ENCODE results near the gene PCSK5. TPM values are rescaled to one million over a fixed set of nuclear protein-coding genes. Genes with fewer than 3 reads are reported as not detected.
A peak's percentile ranks its signal among the peaks of the same experiment; 100 is the strongest.

The PCSK5 gene
- total and polyA plus RNA-seq, 3 experiments from 2014 or later: 1.6 to 1.9 (median 1.8) TPM

- Histone ChIP-seq H3K27me3 (ENCODE audit: insufficient read depth, low read length, poor library complexity, severe bottlenecking) (no peaks in the 10 kb centered on the region), H3K27ac (ENCODE audit: low read depth, low read length) (no peak overlapping the region), H3K4me3 (ENCODE audit: low read length) (peak overlapping the region; percentile 32), H3K36me3 (ENCODE audit: insufficient read depth, low read length) (no peaks in the 10 kb centered on the region), H3K4me1 (ENCODE audit: insufficient read depth, low read length) (peaks cover 67% of the 10 kb centered on the region), H3K9me3 (ENCODE audit: low read length) (no peaks in the 10 kb centered on the region)
- H3K27me3 Mint-ChIP-seq: no peaks in the 10 kb centered on the region
- H3K27ac Mint-ChIP-seq: peak overlapping the region in 5 of 8 donors; percentile 8 to 80 (median 24)
- DNase-seq: peak in 2 of 5 donors; percentile 16 to 61
- ChIA-PET POLR2A (interaction anchor here (1.4 kb wide), 1 partner anchor 137 kb away, joined by 3 read pairs; no protein-coding TSS in a partner anchor), CTCF (no interaction called here)
- peak overlapping the region in 6 of 7 donors; percentile 38 to 78 (median 62) for H3K4me3 Mint-ChIP-seq
- peaks cover 40 to 69% (median 65%) of the 10 kb centered on the region in 3 donors for H3K4me1 Mint-ChIP-seq
- H3K9me3 Mint-ChIP-seq: peaks cover 0 to 5% (median 0%) of the 10 kb centered on the region in 5 donors
- no peaks in the 10 kb centered on the region for H3K36me3 Mint-ChIP-seq
These were observed 136.9 kb downstream of the PCSK5 start for GRCh38 chr9:76027416-76027815.

- peaks cover 40 to 67% (median 64%) of the 10 kb centered on the region in 3 donors for H3K4me1 Mint-ChIP-seq
- ChIA-PET POLR2A (interaction anchor here (1.4 kb wide), 1 partner anchor 138 kb away, joined by 3 read pairs; no protein-coding TSS in a partner anchor), CTCF (no interaction called here)
- Histone ChIP-seq H3K4me3 (ENCODE audit: low read length) (no peak overlapping the region), H3K36me3 (ENCODE audit: insufficient read depth, low read length) (no peaks in the 10 kb centered on the region), H3K4me1 (ENCODE audit: insufficient read depth, low read length) (peaks cover 64% of the 10 kb centered on the region), H3K27ac (ENCODE audit: low read depth, low read length) (no peak overlapping the region), H3K27me3 (ENCODE audit: insufficient read depth, low read length, poor library complexity, severe bottlenecking) (no peaks in the 10 kb centered on the region), H3K9me3 (ENCODE audit: low read length) (no peaks in the 10 kb centered on the region)
- peak overlapping the region in 6 of 8 donors; percentile 25 to 80 (median 65) for H3K27ac Mint-ChIP-seq
- no peak for DNase-seq
- no peaks in the 10 kb centered on the region for H3K36me3 Mint-ChIP-seq
- peaks cover 0 to 5% (median 0%) of the 10 kb centered on the region in 5 donors for H3K9me3 Mint-ChIP-seq
- peak overlapping the region in 6 of 7 donors; percentile 33 to 78 (median 58) for H3K4me3 Mint-ChIP-seq
- H3K27me3 Mint-ChIP-seq: no peaks in the 10 kb centered on the region
These were observed 137.4 kb downstream of the PCSK5 start for GRCh38 chr9:76027861-76028260.

GRCh38 chr9:76032038-76032796, 141.7 kb downstream of the PCSK5 start:
- Histone ChIP-seq H3K9me3 (ENCODE audit: low read length) (no peaks in the 10 kb centered on the region), H3K4me3 (ENCODE audit: low read length) (no peak overlapping the region), H3K27me3 (ENCODE audit: insufficient read depth, low read length, poor library complexity, severe bottlenecking) (no peaks in the 10 kb centered on the region), H3K36me3 (ENCODE audit: insufficient read depth, low read length) (no peaks in the 10 kb centered on the region), H3K4me1 (ENCODE audit: insufficient read depth, low read length) (peaks cover 43% of the 10 kb centered on the region), H3K27ac (ENCODE audit: low read depth, low read length) (no peak overlapping the region)
- Mint-ChIP-seq H3K36me3 (peaks cover 0 to 3% (median 0%) of the 10 kb centered on the region in 3 donors), H3K4me1 (peaks cover 11 to 26% (median 22%) of the 10 kb centered on the region in 3 donors), H3K4me3 (no peak overlapping the region), H3K27me3 (no peaks in the 10 kb centered on the region), H3K27ac (no peak overlapping the region), H3K9me3 (peaks cover 0 to 5% (median 0%) of the 10 kb centered on the region in 5 donors)
- ChIA-PET CTCF (no interaction called here), POLR2A (no interaction called here)
- DNase-seq: no peak

- H3K9me3 ChIP-seq (ENCODE audit: low read length): no peaks in the 10 kb centered on the region
- no peak for DNase-seq
- H3K4me3 ChIP-seq (ENCODE audit: low read length): no peak overlapping the region
- no peaks in the 10 kb centered on the region for H3K36me3 ChIP-seq (ENCODE audit: insufficient read depth, low read length)
- H3K36me3 Mint-ChIP-seq: peaks cover 0 to 3% (median 2%) of the 10 kb centered on the region in 3 donors
- H3K27ac Mint-ChIP-seq: no peak overlapping the region
- peaks cover 0 to 7% (median 0%) of the 10 kb centered on the region in 5 donors for H3K9me3 Mint-ChIP-seq
- no peak overlapping the region for H3K27ac ChIP-seq (ENCODE audit: low read depth, low read length)
- peaks cover 39% of the 10 kb centered on the region for H3K4me1 ChIP-seq (ENCODE audit: insufficient read depth, low read length)
- ChIA-PET POLR2A (no interaction called here), CTCF (no interaction called here)
- no peaks in the 10 kb centered on the region for H3K27me3 ChIP-seq (ENCODE audit: insufficient read depth, low read length, poor library complexity, severe bottlenecking)
- H3K27me3 Mint-ChIP-seq: no peaks in the 10 kb centered on the region
- H3K4me1 Mint-ChIP-seq: peaks cover 5 to 20% (median 15%) of the 10 kb centered on the region in 3 donors
- H3K4me3 Mint-ChIP-seq: no peak overlapping the region
These were observed 142.4 kb downstream of the PCSK5 start for GRCh38 chr9:76032797-76033373.

GRCh38 chr9:76034049-76034448, 143.6 kb downstream of the PCSK5 start:
- Histone ChIP-seq H3K4me1 (ENCODE audit: insufficient read depth, low read length) (peaks cover 28% of the 10 kb centered on the region), H3K27ac (ENCODE audit: low read depth, low read length) (no peak overlapping the region), H3K4me3 (ENCODE audit: low read length) (no peak overlapping the region), H3K36me3 (ENCODE audit: insufficient read depth, low read length) (no peaks in the 10 kb centered on the region), H3K27me3 (ENCODE audit: insufficient read depth, low read length, poor library complexity, severe bottlenecking) (no peaks in the 10 kb centered on the region), H3K9me3 (ENCODE audit: low read length) (no peaks in the 10 kb centered on the region)
- peaks cover 0 to 3% (median 2%) of the 10 kb centered on the region in 3 donors for H3K36me3 Mint-ChIP-seq
- ChIA-PET CTCF (no interaction called here), POLR2A (no interaction called here)
- no peak overlapping the region for H3K4me3 Mint-ChIP-seq
- no peak overlapping the region for H3K27ac Mint-ChIP-seq
- no peaks in the 10 kb centered on the region for H3K27me3 Mint-ChIP-seq
- peaks cover 0 to 10% (median 6%) of the 10 kb centered on the region in 3 donors for H3K4me1 Mint-ChIP-seq
- peaks cover 0 to 5% (median 0%) of the 10 kb centered on the region in 5 donors for H3K9me3 Mint-ChIP-seq
- DNase-seq: no peak

GRCh38 chr9:76036762-76037161, 146.3 kb downstream of the PCSK5 start:
- H3K27ac ChIP-seq (ENCODE audit: low read depth, low read length): no peak overlapping the region
- Mint-ChIP-seq H3K27me3 (peaks cover 0 to 3% of the 10 kb centered on the region in 2 donors), H3K36me3 (peaks cover 0 to 3% (median 2%) of the 10 kb centered on the region in 3 donors), H3K9me3 (peaks cover 0 to 2% (median 0%) of the 10 kb centered on the region in 5 donors), H3K27ac (no peak overlapping the region), H3K4me3 (no peak overlapping the region), H3K4me1 (peaks cover 0 to 9% (median 6%) of the 10 kb centered on the region in 3 donors)
- H3K27me3 ChIP-seq (ENCODE audit: insufficient read depth, low read length, poor library complexity, severe bottlenecking): no peaks in the 10 kb centered on the region
- no peaks in the 10 kb centered on the region for H3K9me3 ChIP-seq (ENCODE audit: low read length)
- no peak overlapping the region for H3K4me3 ChIP-seq (ENCODE audit: low read length)
- CTCF ChIA-PET: no interaction called here
- DNase-seq: no peak
- POLR2A ChIA-PET: no interaction called here
- H3K4me1 ChIP-seq (ENCODE audit: insufficient read depth, low read length): peaks cover 27% of the 10 kb centered on the region
- no peaks in the 10 kb centered on the region for H3K36me3 ChIP-seq (ENCODE audit: insufficient read depth, low read length)

GRCh38 chr9:76037587-76038225, 147.2 kb downstream of the PCSK5 start:
- ChIA-PET POLR2A (no interaction called here), CTCF (no interaction called here)
- peaks cover 0 to 3% (median 2%) of the 10 kb centered on the region in 3 donors for H3K36me3 Mint-ChIP-seq
- H3K27me3 ChIP-seq (ENCODE audit: insufficient read depth, low read length, poor library complexity, severe bottlenecking): no peaks in the 10 kb centered on the region
- peaks cover 0 to 3% of the 10 kb centered on the region in 2 donors for H3K27me3 Mint-ChIP-seq
- peaks cover 0 to under 1% (median 0%) of the 10 kb centered on the region in 3 donors for H3K4me1 Mint-ChIP-seq
- H3K4me3 ChIP-seq (ENCODE audit: low read length): no peak overlapping the region
- no peak overlapping the region for H3K27ac Mint-ChIP-seq
- no peak overlapping the region for H3K27ac ChIP-seq (ENCODE audit: low read depth, low read length)
- H3K4me1 ChIP-seq (ENCODE audit: insufficient read depth, low read length): peaks cover 19% of the 10 kb centered on the region
- peak overlapping the region in 1 of 7 donors; percentile 67 for H3K4me3 Mint-ChIP-seq
- peaks cover 0 to 2% (median 0%) of the 10 kb centered on the region in 5 donors for H3K9me3 Mint-ChIP-seq
- no peak for DNase-seq
- H3K36me3 ChIP-seq (ENCODE audit: insufficient read depth, low read length): no peaks in the 10 kb centered on the region
- no peaks in the 10 kb centered on the region for H3K9me3 ChIP-seq (ENCODE audit: low read length)

- no peak overlapping the region for H3K4me3 ChIP-seq (ENCODE audit: low read length)
- peaks cover 0 to 3% (median 2%) of the 10 kb centered on the region in 3 donors for H3K36me3 Mint-ChIP-seq
- DNase-seq: no peak
- no peak overlapping the region for H3K27ac ChIP-seq (ENCODE audit: low read depth, low read length)
- H3K4me1 Mint-ChIP-seq: no peaks in the 10 kb centered on the region
- ChIA-PET CTCF (no interaction called here), POLR2A (no interaction called here)
- H3K36me3 ChIP-seq (ENCODE audit: insufficient read depth, low read length): no peaks in the 10 kb centered on the region
- H3K27me3 ChIP-seq (ENCODE audit: insufficient read depth, low read length, poor library complexity, severe bottlenecking): no peaks in the 10 kb centered on the region
- peaks cover 0 to 2% (median 0%) of the 10 kb centered on the region in 5 donors for H3K9me3 Mint-ChIP-seq
- no peaks in the 10 kb centered on the region for H3K9me3 ChIP-seq (ENCODE audit: low read length)
- peaks cover 0 to 3% of the 10 kb centered on the region in 2 donors for H3K27me3 Mint-ChIP-seq
- peaks cover 13% of the 10 kb centered on the region for H3K4me1 ChIP-seq (ENCODE audit: insufficient read depth, low read length)
- no peak overlapping the region for H3K27ac Mint-ChIP-seq
- no peak overlapping the region for H3K4me3 Mint-ChIP-seq
These were observed 148.0 kb downstream of the PCSK5 start for GRCh38 chr9:76038431-76038830.
